HepG2 (cell line): ENCODE measurements around the gene PPCDC. TPM values are rescaled to one million over a fixed set of nuclear protein-coding genes. Genes with fewer than 3 reads are reported as not detected.

Experiments
- BRCA1 ChIP-seq: sonication (generic); formaldehyde crosslinking; IDR thresholded peaks from 2 replicates; pipeline ENCODE4 v1.4.0; 2020; ENCODE audit warnings: missing genetic modification reagents
- CBX1 ChIP-seq: IDR thresholded peaks from one replicate; pipeline ENCODE4 v1.6.1; 2016; ENCODE audit warnings: antibody characterized with exemption, low read depth
- ELF4 ChIP-seq: sonication (generic); formaldehyde crosslinking; IDR thresholded peaks from 2 replicates; pipeline ENCODE4 v1.5.0; 2020; ENCODE audit warnings: missing genetic modification reagents, mild to moderate bottlenecking, moderate library complexity, borderline replicate concordance
- ETV5 ChIP-seq: IDR thresholded peaks from 2 replicates; pipeline ENCODE4 v1.6.1; 2018; ENCODE audit warnings: missing biosample characterization, missing genetic modification reagents, inconsistent platforms, borderline replicate concordance
- FOSL2 ChIP-seq: sonication (generic); formaldehyde crosslinking; IDR thresholded peaks from 2 replicates; pipeline ENCODE4 v1.4.0; 2020; ENCODE audit warnings: missing genetic modification reagents
- KDM5B ChIP-seq: sonication (generic); formaldehyde crosslinking; IDR thresholded peaks from 2 replicates; pipeline ENCODE4 v1.4.0; 2020; ENCODE audit warnings: missing genetic modification reagents, mild to moderate bottlenecking, borderline replicate concordance
- KLF9 ChIP-seq: IDR thresholded peaks from 2 replicates; pipeline ENCODE4 v1.6.1; 2016; ENCODE audit warnings: low read depth
- RAD51 ChIP-seq: fragments of 450-650 bp; IDR thresholded peaks from 2 replicates; pipeline ENCODE4 v1.6.1; 2016; ENCODE audit warnings: borderline replicate concordance
- SIN3B ChIP-seq: fragments of 150-350 bp; IDR thresholded peaks from 2 replicates; pipeline ENCODE4 v1.6.1; 2014; ENCODE audit warnings: low read length
- SYNCRIP ChIP-seq: fragments of 200-400 bp; formaldehyde crosslinking; IDR thresholded peaks from 2 replicates; pipeline ENCODE4 v1.6.1; 2018; ENCODE audit warnings: mild to moderate bottlenecking, low read depth, low read length; ENCODE audit not compliant: insufficient read depth
- TCF7 ChIP-seq: sonication (generic); IDR thresholded peaks from 2 replicates; pipeline ENCODE4 v1.6.1; 2016; ENCODE audit warnings: antibody characterized with exemption, low read depth
- XBP1 ChIP-seq: sonication (generic); formaldehyde crosslinking; IDR thresholded peaks from 2 replicates; pipeline ENCODE4 v1.5.0; 2020; ENCODE audit warnings: missing genetic modification reagents
- ZC3H13 ChIP-seq: sonication (generic); formaldehyde crosslinking; IDR thresholded peaks from 2 replicates; pipeline ENCODE4 v1.8.1; 2023; ENCODE audit warnings: mild to moderate bottlenecking, missing genetic modification reagents, moderate library complexity
- ZNF180 ChIP-seq: sonication (generic); formaldehyde crosslinking; IDR thresholded peaks from 2 replicates; pipeline ENCODE4 v1.4.0; 2020; ENCODE audit warnings: low read depth, missing genetic modification reagents, borderline replicate concordance
- ZNF296 ChIP-seq: sonication (generic); formaldehyde crosslinking; conservative IDR thresholded peaks from 2 replicates; pipeline ENCODE4 v1.5.0; 2020; ENCODE audit warnings: mild to moderate bottlenecking, missing genetic modification reagents
- ZNF644 ChIP-seq: IDR thresholded peaks from 2 replicates; pipeline ENCODE4 v1.6.1; 2016; ENCODE audit warnings: low read depth
- ZNF670 ChIP-seq: sonication (generic); formaldehyde crosslinking; IDR thresholded peaks from 2 replicates; pipeline ENCODE4 v1.8.0; 2022; ENCODE audit warnings: mild to moderate bottlenecking, missing genetic modification reagents, borderline replicate concordance
- ZNF768 ChIP-seq: sonication (generic); formaldehyde crosslinking; IDR thresholded peaks from 2 replicates; pipeline ENCODE4 v1.4.0; 2020; ENCODE audit warnings: missing genetic modification reagents
- ZNF780A ChIP-seq: sonication (generic); formaldehyde crosslinking; IDR thresholded peaks from 2 replicates; pipeline ENCODE4 v1.8.0; 2022; ENCODE audit warnings: mild to moderate bottlenecking, missing genetic modification reagents, moderate library complexity
- polyA plus RNA-seq, 8 experiments: library from polyadenylated mRNA; depleted of rRNA in 3 of 8; stranded (reverse) in 7 of 8; unstranded in 1 of 8; fragments of >200 nt; fragmentation: Illumina TruSeq in 4 of 8; extraction: Trizol in 4 of 8; gene quantifications; 2 replicates each; pipeline versions ENCODE4 v1.2.1 to v1.2.3, GENCODE V29; 2011 to 2016; ENCODE audit warnings: low read depth in 4 of 8, missing spikeins in 1 of 8, mixed read lengths in 1 of 8; ENCODE audit not compliant: insufficient read depth in 1 of 8
- total RNA-seq, 5 experiments: library from RNA; depleted of rRNA; stranded (reverse); fragments of >200 nt; fragmentation: Illumina TruSeq; extraction: Trizol; gene quantifications; 2 replicates each; pipeline ENCODE4 v1.2.3, GENCODE V29; 2016; ENCODE audit warnings: low read depth in 1 of 5
- TF ChIP-seq, protein P1 (sequence below): sonication (generic); formaldehyde crosslinking; IDR thresholded peaks from 2 replicates; pipeline ENCODE4 v1.8.0; 2022; ENCODE audit warnings: missing genetic modification reagents, mild to moderate bottlenecking, moderate library complexity, borderline replicate concordance
- TF ChIP-seq, protein P2 (sequence below): sonication (generic); formaldehyde crosslinking; conservative IDR thresholded peaks from 2 replicates; pipeline ENCODE4 v1.4.0; 2020; ENCODE audit warnings: missing genetic modification reagents

PPCDC gene
- total and polyA plus RNA-seq, 2 of the 13 experiments (the other 11 are each of a cell fraction or from before 2014, with no cell fraction given): 12.3 to 12.8 TPM

DNA sequence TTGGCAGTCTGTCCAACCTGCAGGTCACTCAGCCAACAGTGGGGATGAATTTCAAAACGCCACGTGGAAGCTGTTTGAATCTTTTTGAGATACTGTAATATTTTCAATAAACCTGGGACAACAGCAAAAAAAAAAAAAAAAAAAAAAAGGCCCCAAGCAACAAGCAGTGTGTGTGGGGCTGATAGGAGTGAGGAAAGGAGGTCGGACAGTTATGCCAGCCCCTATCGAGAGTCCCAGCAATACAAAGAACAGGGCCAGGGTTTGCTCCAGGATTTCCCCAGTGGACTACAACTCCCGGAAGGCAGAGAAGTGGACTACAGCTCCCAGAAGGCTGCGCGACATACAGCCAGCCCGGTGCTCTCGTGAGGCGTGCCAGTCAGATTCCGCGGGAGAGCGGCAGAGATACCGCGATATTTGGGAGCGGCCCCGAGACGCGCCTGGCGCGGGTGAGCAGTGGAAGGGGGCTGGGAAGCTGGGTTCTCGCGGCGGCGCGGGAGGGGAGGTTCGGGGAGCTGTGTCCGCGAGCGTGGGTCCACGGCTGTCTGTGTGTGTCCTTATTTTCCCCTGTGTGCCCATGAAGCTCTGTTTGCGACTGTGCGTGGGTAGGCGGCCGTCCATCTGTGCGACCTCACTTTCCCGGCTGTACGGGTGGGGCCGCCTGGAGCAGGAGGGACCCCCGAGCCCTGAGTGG, at the start of gene PPCDC (continued):
- no peak for TF ChIP-seq SYNCRIP
- peak; percentile 57; the same call in 1 of the 2 replicates for TF ChIP-seq FOSL2
- TF ChIP-seq TCF7: no peak
- no peak for TF ChIP-seq ZNF644
- TF ChIP-seq CBX1: no peak
- TF ChIP-seq ZNF180: no peak
- TF ChIP-seq BRCA1: no peak
- TF ChIP-seq KLF9 (CRISPR knock-in tag): no peak
- no peak for TF ChIP-seq ELF4 (CRISPR knock-in tag)
- TF ChIP-seq RAD51: no peak
- TF ChIP-seq, protein P1, sequence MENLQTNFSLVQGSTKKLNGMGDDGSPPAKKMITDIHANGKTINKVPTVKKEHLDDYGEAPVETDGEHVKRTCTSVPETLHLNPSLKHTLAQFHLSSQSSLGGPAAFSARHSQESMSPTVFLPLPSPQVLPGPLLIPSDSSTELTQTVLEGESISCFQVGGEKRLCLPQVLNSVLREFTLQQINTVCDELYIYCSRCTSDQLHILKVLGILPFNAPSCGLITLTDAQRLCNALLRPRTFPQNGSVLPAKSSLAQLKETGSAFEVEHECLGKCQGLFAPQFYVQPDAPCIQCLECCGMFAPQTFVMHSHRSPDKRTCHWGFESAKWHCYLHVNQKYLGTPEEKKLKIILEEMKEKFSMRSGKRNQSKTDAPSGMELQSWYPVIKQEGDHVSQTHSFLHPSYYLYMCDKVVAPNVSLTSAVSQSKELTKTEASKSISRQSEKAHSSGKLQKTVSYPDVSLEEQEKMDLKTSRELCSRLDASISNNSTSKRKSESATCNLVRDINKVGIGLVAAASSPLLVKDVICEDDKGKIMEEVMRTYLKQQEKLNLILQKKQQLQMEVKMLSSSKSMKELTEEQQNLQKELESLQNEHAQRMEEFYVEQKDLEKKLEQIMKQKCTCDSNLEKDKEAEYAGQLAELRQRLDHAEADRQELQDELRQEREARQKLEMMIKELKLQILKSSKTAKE: 0 out of 2 replicates have a peak, but pooled peaks have one; percentile 23
- TF ChIP-seq ZNF296 (CRISPR knock-in tag): no peak
- TF ChIP-seq XBP1 (CRISPR knock-in tag): no peak
- TF ChIP-seq ZNF768 (CRISPR knock-in tag): peak; percentile 59; the same call in 1 of the 2 replicates
- TF ChIP-seq ZC3H13 (CRISPR knock-in tag): peak; percentile 68; the same call in 1 of the 2 replicates
- peak; percentile 90; the same call in 1 of the 2 replicates for TF ChIP-seq KDM5B
- no peak; the same call in 1 of the 2 replicates for TF ChIP-seq ETV5 (CRISPR knock-in tag)
- TF ChIP-seq ZNF670 (CRISPR knock-in tag): no peak
- TF ChIP-seq SIN3B: no peak; the same call in 1 of the 2 replicates
- no peak for TF ChIP-seq ZNF780A (CRISPR knock-in tag)
- TF ChIP-seq, protein P2, sequence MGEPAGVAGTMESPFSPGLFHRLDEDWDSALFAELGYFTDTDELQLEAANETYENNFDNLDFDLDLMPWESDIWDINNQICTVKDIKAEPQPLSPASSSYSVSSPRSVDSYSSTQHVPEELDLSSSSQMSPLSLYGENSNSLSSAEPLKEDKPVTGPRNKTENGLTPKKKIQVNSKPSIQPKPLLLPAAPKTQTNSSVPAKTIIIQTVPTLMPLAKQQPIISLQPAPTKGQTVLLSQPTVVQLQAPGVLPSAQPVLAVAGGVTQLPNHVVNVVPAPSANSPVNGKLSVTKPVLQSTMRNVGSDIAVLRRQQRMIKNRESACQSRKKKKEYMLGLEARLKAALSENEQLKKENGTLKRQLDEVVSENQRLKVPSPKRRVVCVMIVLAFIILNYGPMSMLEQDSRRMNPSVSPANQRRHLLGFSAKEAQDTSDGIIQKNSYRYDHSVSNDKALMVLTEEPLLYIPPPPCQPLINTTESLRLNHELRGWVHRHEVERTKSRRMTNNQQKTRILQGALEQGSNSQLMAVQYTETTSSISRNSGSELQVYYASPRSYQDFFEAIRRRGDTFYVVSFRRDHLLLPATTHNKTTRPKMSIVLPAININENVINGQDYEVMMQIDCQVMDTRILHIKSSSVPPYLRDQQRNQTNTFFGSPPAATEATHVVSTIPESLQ (CRISPR knock-in tag): no peak
